Upper lobe of right lung (tissue), 1 donor: ENCODE data around the gene BCL2L15. TPM values are rescaled to one million over a fixed set of nuclear protein-coding genes. Genes with fewer than 3 reads are reported as not detected.

Experiments used
- ATAC-seq: fragments of 200-7000 bp; cut with Tn5 transposase; one replicate; pipeline ENCODE4 v1.9.1; 2020; ENCODE audit warnings: mild to moderate bottlenecking, moderate library complexity
- DNase-seq: peaks from one replicate; pipeline ENCODE4 v3.0.0-alpha.2; 2020
- H3K27ac ChIP-seq: fragments of 200-600 bp; one replicate; pipeline ENCODE4 v1.8.0; 2022
- H3K27me3 ChIP-seq: fragments of 200-600 bp; one replicate; pipeline ENCODE4 v1.8.0; 2022; ENCODE audit warnings: mild to moderate bottlenecking
- H3K36me3 ChIP-seq: fragments of 200-600 bp; one replicate; pipeline ENCODE4 v1.8.0; 2022
- H3K4me1 ChIP-seq: fragments of 200-600 bp; one replicate; pipeline ENCODE4 v1.8.0; 2022
- H3K4me3 ChIP-seq: fragments of 200-600 bp; one replicate; pipeline ENCODE4 v1.8.0; 2022; ENCODE audit warnings: mild to moderate bottlenecking
- H3K9me3 ChIP-seq: fragments of 200-600 bp; one replicate; pipeline ENCODE4 v1.8.0; 2022
- CTCF ChIP-seq: fragments of 200-600 bp; IDR thresholded peaks from one replicate; pipeline ENCODE4 v1.8.0; 2022; ENCODE audit warnings: antibody characterized with exemption
- intact Hi-C: fragments of 100-400 bp; cut with DNase I; formaldehyde crosslinking; loops from one replicate; pipeline ENCODE4 v1.11.0; 2022
- total RNA-seq: library from RNA; stranded (reverse); fragmentation: NEBNext Ultra II Directional; extraction: Animal tissue kit (Norgen Biotek cat#: 25700); gene quantifications from one replicate; pipeline ENCODE4 v1.2.1, GENCODE V29; 2021
- donor health status: DM: no; HTN: yes; CAD: no; lungs with severe emphysema.

Gene BCL2L15
- total RNA-seq, 1 donor from 2014 or later = 1.8 TPM

GRCh38 chr1:113890816-113891215, 3.4 kb upstream of the BCL2L15 start:
- intact Hi-C loops = loop anchor here (10.0 kb wide), 1 partner anchor 56 kb away; no protein-coding TSS in a partner anchor
- peaks cover 11% of the 10 kb centered on the region for H3K36me3 ChIP-seq
- TF ChIP-seq CTCF = no peak
- ATAC-seq (no peak), DNase-seq (no peak)
- H3K27ac ChIP-seq = no peak overlapping the region
- no peak overlapping the region for H3K4me3 ChIP-seq
- no peaks in the 10 kb centered on the region for H3K4me1 ChIP-seq
- no peaks in the 10 kb centered on the region for H3K9me3 ChIP-seq
- H3K27me3 ChIP-seq = no peaks in the 10 kb centered on the region

- no peak for DNase-seq
- H3K27ac ChIP-seq = no peak overlapping the region
These were observed 672 bp downstream of the BCL2L15 start for GRCh38 chr1:113886417-113887401.

GRCh38 chr1:113881661-113882060, 5.7 kb downstream of the BCL2L15 start:
- TF ChIP-seq CTCF = no peak
- no peaks in the 10 kb centered on the region for H3K36me3 ChIP-seq
- H3K9me3 ChIP-seq = no peaks in the 10 kb centered on the region
- H3K27me3 ChIP-seq = no peaks in the 10 kb centered on the region
- intact Hi-C loops = no loop called here
- H3K4me3 ChIP-seq = no peak overlapping the region
- no peak overlapping the region for H3K27ac ChIP-seq
- no peaks in the 10 kb centered on the region for H3K4me1 ChIP-seq
- DNase-seq (no peak), ATAC-seq (no peak)

More at GRCh38 chr1:113886417-113887401, 672 bp downstream of the BCL2L15 start:
- no peaks in the 10 kb centered on the region for H3K4me1 ChIP-seq
- ATAC-seq = peak; percentile 74
- H3K27me3 ChIP-seq = no peaks in the 10 kb centered on the region
- intact Hi-C loops = no loop called here
- H3K4me3 ChIP-seq = no peak overlapping the region
- no peak for TF ChIP-seq CTCF
- no peaks in the 10 kb centered on the region for H3K36me3 ChIP-seq
- H3K9me3 ChIP-seq = no peaks in the 10 kb centered on the region

- intact Hi-C loops = no loop called here
- H3K27me3 ChIP-seq = no peaks in the 10 kb centered on the region
These were observed 7.7 kb downstream of the BCL2L15 start for GRCh38 chr1:113879739-113880038.

GRCh38 chr1:113876176-113876575, 11.2 kb downstream of the BCL2L15 start:
- no peak overlapping the region for H3K27ac ChIP-seq
- H3K4me1 ChIP-seq = peaks cover 22% of the 10 kb centered on the region
- H3K9me3 ChIP-seq = no peaks in the 10 kb centered on the region
- no peaks in the 10 kb centered on the region for H3K36me3 ChIP-seq
- no peaks in the 10 kb centered on the region for H3K27me3 ChIP-seq
- no peak for DNase-seq
- no peak for TF ChIP-seq CTCF
- intact Hi-C loops = no loop called here
- ATAC-seq = no peak
- no peak overlapping the region for H3K4me3 ChIP-seq

More at GRCh38 chr1:113879739-113880038, 7.7 kb downstream of the BCL2L15 start:
- no peaks in the 10 kb centered on the region for H3K36me3 ChIP-seq
- no peak overlapping the region for H3K4me3 ChIP-seq
- no peak overlapping the region for H3K27ac ChIP-seq
- no peaks in the 10 kb centered on the region for H3K4me1 ChIP-seq
- no peak for TF ChIP-seq CTCF
- ATAC-seq (no peak), DNase-seq (no peak)
- no peaks in the 10 kb centered on the region for H3K9me3 ChIP-seq
